Activated gamma-delta T cell (primary cell): Measurements from ENCODE around the gene UCK1.

Experiments used
- DNase-seq: peaks from one replicate; lab custom pipeline; 2025; lab: John Stamatoyannopoulos, UW
- total RNA-seq, 2 donors: gene quantifications; one replicate each; lab custom pipeline; 2026; lab: John Stamatoyannopoulos, UW

The UCK1 gene
- 34.0 to 34.2 reads per million in 2 donors for total RNA-seq

DNA sequence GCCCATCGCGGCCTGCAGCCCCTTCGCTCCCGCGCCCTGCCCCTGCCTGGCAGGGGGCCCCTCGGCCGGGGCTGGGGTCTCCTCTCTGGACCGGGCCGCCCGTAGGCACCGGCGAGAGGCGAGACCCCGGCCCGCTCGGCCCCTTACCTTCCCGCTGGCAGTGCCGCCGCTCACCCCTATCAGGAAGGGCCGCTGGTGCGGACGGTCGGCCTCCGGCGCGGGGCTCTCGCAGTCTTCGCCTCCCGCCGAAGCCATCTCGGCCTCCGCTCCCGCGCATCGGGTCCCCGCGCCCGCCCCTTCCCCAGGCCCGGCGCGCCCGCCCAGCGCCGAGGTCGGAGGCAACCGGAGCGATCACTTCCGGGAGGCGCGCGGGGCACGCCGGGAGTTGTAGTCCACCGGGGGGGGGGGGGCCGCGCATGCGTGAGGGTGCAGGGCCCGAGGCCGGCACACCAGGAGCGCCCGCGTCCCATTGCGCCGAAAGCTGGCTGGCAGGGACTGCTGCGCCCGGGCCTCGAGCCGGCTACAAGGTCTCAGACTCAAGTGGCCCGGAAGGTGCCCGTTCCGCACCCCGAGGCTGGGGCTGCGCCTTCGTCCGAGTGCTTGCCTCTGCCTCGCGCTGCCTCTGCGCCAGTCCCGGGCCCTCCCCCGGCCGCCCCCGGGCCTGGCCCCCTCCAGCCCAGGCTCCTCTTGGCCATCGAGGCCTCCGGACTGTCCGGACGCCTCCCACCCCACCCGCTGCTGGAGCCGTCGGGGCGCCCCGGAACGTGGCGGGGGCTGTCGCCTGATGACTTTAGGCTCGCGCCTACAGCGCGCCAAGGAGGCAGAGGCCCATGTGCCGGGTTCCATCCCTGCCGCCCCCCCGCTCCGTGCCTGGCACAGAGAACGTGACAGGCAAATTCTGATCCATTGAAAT, at the start of gene UCK1:
UCK1 (minus strand) TSS at position 344 of the 913 bp plus-strand sequence; CDS start at position 255, 89 bp downstream.
- peak; percentile 63 for DNase-seq

DNA sequence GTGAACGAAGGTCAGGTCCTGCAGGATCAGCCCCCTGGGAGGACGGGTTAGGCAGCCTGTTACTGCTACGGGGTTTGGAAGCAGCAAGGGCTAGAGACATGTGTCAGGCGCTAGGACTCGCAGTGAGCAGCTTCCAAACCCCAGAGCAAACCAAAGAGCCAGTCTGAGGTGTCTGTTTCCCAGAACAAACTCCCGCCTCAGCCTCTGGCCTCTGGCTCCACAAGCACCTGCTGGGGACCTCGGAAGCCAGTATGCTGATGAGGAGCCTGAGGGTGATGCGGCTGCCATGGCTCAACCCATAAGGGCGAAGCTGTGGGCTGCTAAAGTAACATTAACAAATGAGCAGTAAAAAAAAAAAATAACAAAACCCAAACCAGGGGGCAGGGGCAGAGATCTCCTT, 49.3 kb upstream of the UCK1 start:
- DNase-seq: no peak

DNA sequence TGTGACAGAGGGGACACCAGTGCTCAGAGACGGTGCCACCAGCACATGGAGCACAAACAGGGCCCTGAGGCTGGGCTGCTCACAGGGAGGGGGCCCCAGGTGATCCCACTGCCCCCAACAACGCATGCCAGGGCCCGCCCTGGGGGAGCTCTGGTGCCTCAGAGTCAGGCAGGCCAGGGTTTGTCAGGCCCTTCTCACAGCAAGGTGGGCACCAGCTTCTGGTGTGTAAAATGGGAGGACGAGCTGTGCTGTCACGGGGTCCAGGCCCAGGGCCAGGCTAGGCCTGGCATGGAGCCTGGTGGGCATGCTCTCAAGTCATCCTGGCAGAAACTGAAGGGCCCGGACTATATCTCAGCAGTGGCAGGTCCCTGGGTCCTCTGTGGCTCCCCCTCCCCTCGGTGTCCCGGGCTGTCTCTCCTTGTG, 48.7 kb upstream of the UCK1 start:
- DNase-seq: no peak

DNA sequence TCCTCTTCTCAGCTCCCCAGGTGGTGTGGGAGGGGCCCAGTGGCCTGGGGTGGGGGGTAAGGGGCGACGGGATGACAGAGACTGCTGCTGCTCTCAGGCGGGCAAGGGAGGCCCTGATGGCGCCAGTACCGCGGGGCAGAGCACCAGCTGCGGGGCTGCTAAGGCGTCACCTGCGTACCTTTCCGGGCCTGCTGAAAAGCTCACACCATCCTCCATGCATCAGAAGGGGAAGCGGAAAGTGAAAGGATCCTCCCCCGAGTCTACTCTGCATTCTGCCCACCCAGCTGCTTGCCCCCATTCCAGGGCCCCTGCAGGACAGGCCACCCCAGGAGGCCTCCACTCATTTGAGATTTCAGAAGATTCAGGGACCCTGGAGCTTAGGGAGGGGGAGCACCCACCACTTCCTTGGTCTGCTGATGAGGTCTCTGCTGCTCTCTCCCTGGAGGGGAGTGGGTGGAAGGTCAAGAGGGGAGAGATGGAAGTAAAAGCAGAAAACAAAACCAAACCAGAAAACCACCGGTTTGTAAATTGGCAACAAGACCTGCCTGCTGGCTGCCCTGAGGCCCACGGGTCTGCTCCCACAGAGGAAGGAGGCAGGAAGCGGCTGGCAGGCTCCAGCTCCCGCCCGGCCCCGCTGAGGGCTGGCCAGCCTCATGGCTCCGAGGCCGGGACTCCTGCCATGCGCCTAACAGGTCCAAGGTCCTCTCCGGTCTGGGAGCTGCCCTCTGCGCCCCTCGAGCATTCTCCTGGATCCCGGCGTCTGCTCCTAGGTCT, 47.9 kb upstream of the UCK1 start:
- DNase-seq: no peak

DNA sequence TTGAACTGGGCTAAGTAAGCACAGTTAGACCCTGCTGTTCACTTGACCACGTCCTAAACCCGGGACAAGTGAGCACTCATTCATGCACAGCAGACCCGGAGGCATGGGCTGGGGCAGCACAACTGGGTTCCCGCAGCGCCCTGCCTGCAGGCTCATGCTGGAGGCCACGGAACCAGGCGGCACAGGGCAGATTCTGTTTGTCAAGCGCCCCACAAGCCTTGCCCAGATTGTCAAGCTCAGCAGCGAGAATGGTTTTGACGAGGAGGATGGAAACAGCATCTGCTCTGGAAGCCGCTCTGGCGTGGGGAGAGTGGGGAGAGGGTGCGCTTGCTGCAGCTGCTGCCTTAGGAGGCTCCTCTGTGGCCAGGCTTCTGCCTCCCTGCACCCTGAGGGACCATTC, 47.0 kb upstream of the UCK1 start:
- no peak for DNase-seq

GRCh38 chr9:131577005-131578000, 46.2 kb upstream of the UCK1 start:
- DNase-seq: no peak

GRCh38 chr9:131575946-131576853, 45.1 kb upstream of the UCK1 start:
- DNase-seq: no peak

DNA sequence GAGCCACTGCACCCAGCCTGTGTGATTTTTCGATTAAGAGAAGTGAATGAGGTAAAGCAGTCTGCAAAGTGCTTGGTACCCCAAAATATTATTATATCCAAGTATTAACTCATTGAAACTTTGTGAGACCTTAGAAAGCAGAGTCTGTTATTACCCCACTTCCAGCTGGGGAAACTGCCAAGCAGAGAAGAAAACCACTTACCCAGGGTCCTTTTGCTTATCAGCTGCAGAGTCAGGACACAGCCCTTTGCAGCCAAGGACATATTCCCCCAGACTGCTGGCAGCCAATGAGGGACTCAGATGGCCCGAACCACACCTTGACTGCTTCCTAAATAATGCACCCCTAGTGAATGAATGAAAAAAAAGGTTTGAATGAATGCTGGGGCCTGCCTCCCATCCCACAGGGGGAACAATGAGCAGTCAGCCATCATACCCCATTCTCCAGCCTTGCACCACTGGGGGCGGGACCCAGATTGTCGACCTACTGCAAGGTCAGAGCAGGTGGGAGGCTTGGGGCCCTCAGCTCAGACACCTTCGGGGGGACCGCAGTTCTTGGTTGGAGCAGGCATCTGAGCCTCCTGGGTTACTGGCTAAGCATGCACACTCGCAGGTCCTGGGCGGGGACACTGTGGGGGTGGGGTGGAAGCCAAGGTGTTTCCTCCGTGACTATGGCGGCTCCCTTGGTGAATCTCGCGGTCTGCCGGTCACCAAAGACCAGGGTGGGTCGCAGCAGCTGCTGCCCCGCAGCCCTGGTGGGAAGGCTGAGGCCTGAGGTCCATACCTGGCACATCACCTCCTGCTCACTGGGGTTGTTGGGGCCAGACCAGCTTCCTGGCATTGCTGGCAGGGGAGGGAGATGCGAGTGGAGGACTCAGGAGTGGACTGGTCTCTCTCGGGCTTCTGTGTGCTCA, 43.9 kb upstream of the UCK1 start:
- DNase-seq: no peak

GRCh38 chr9:131567910-131568309, 36.8 kb upstream of the UCK1 start:
- DNase-seq: no peak

GRCh38 chr9:131566158-131566557, 35.1 kb upstream of the UCK1 start:
- DNase-seq: no peak

DNA sequence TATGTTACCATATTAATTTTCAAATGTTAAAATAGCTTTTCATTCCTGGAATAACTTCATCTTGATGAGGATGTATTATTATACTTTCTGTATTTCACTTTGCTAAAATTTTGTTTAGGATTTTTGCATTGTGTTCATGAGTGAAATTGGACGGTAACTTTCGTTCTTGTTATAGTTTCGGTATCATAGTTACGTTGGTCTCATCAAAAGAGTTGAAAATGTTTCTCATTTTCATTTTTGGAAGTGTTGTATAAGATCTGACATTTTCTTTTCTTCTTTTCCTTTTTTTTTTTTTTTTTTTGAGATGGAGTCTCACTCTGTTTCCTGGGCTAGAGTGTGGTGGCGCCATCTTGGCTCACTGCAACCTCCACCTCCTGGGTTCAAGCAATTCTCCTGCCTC, 34.3 kb upstream of the UCK1 start:
- DNase-seq: no peak

GRCh38 chr9:131562032-131562959, 31.2 kb upstream of the UCK1 start:
- DNase-seq: no peak

DNA sequence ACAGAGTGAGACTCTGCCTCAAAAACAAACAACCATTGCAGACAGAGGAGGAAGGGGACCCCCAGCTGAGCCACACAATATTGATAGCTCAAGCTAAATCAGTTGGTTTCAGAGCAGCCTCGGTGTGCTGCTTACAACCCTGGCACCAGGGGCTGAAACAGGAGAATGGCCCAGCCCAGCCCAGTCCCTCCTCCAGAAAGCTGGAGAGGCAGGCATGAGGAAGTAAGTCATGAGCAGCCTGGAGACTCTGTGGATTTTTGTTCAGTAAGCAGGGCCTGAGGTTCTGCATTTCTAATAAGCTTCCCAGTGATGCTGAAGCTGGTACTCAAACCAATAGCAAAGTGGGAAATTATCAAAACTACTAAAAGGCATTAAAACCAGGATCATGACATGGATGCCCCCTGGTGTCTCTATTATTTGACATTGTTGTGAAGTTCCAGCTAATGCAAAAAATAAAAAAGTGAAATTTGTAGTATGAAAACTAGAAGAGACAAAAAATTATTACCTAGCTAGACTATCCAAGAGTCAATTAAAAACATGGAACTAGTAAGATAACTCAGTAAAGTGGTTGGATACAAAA, 28.4 kb upstream of the UCK1 start:
- DNase-seq: no peak

- no peak for DNase-seq
These were observed 26.9 kb upstream of the UCK1 start for GRCh38 chr9:131557855-131558548.

GRCh38 chr9:131555841-131556673, 25.0 kb upstream of the UCK1 start:
- DNase-seq: no peak

DNA sequence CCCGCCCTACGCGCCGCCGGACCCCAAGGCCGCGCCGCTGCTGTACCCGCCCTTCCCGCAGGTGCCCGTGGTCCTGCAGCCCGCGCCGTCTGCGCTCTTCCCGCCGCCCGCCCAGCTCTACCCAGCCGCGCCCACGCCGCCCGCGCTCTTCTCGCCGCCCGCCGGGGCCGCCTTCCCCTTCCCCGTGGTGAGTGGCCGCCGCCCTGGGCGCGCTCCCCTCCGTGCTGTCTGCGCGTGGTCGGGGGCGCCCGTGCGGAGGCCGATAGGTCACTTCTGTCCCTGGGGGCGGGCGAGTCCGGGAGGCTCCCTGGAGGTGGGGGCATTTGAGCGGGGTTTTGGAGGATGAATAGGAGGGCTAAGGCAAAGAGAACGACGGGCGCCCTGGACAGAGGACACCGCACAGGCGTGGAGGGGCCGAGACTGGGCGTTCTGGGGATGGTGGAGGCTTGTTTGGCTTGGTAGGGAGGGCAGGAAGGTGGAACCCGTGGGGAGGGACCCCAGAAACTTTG, 23.8 kb upstream of the UCK1 start:
- DNase-seq: no peak
